ENCODE results near the gene GPC1.

DNA sequence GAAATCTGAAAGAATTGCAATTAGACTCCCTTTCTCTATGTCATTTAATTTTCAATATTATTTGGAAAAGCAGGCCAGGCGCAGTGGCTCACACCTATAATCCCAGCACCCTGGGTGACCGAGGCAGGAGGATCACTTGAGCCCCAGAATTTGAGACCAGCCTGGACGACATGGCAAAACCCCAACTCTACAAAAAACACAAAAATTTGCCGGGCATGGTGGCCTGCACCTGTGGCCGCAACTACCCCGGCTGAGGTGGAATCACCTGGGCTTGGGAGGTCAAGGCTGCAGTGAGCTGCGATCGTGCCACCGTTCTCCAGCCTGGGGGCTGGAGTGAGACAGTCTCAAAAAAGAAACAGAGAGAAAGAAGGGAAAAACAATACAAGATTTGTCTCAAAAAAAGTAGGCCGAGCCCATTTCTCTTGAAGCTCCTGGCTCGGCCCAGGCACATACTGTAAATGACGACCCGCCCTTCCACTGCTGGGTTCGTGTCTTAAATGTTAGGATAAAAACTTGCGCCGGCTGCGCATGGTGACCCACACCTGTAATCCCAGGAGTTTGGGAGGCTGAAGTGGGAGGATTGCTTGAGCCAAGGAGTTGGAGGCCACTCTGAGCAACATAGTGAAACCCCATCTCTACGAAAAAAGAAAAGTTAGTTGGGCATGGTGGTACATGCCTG lies 31.1 kb upstream of the GPC1 start:
- TF ChIP-seq POLR2A (IDR thresholded peaks at IDR 0.05): no peak
- TF ChIP-seq, protein P1, sequence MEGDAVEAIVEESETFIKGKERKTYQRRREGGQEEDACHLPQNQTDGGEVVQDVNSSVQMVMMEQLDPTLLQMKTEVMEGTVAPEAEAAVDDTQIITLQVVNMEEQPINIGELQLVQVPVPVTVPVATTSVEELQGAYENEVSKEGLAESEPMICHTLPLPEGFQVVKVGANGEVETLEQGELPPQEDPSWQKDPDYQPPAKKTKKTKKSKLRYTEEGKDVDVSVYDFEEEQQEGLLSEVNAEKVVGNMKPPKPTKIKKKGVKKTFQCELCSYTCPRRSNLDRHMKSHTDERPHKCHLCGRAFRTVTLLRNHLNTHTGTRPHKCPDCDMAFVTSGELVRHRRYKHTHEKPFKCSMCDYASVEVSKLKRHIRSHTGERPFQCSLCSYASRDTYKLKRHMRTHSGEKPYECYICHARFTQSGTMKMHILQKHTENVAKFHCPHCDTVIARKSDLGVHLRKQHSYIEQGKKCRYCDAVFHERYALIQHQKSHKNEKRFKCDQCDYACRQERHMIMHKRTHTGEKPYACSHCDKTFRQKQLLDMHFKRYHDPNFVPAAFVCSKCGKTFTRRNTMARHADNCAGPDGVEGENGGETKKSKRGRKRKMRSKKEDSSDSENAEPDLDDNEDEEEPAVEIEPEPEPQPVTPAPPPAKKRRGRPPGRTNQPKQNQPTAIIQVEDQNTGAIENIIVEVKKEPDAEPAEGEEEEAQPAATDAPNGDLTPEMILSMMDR (IDR thresholded peaks at IDR 0.05 in 8 of 11, conservative IDR thresholded peaks at IDR 0.05 in 3 of 11): no peak
- no peak for TF ChIP-seq POLR2AphosphoS5 (IDR thresholded peaks at IDR 0.05)
